GM12801 (cell line): ENCODE data around the gene CENPP.

Source experiments
- CTCF ChIP-seq: IDR thresholded peaks from one replicate; pipeline ENCODE4 v1.5.1; 2011; ENCODE audit warnings: control low read depth; ENCODE audit not compliant: insufficient read length; ENCODE audit errors: extremely low read depth

The CENPP gene

GRCh38 chr9:92605224-92605623 lies 279.5 kb downstream of the CENPP start:
- TF ChIP-seq CTCF: no peak

- TF ChIP-seq CTCF: no peak
These were observed 281.3 kb downstream of the CENPP start for GRCh38 chr9:92607088-92607487.

- no peak for TF ChIP-seq CTCF
These were observed 282.0 kb downstream of the CENPP start for GRCh38 chr9:92607773-92608172.

- no peak for TF ChIP-seq CTCF
These were observed 282.6 kb downstream of the CENPP start for GRCh38 chr9:92608241-92608908.

- TF ChIP-seq CTCF: no peak
These were observed 283.2 kb downstream of the CENPP start for GRCh38 chr9:92608909-92609445.

GRCh38 chr9:92610470-92611420 lies 285.0 kb downstream of the CENPP start:
- TF ChIP-seq CTCF: no peak

GRCh38 chr9:92611621-92612285 lies 286.0 kb downstream of the CENPP start:
- TF ChIP-seq CTCF: no peak
